Right renal pelvis (tissue), 4 donors: Measurements from ENCODE around the gene NUAK2. TPM values are rescaled to one million over a fixed set of nuclear protein-coding genes. Genes with fewer than 3 reads are reported as not detected.
A peak's percentile ranks its signal among the peaks of the same experiment; 100 is the strongest.
"Not testable (repeated sequence)": the region's sequence is repeated elsewhere in the genome, so short reads cannot be mapped to it uniquely, and the experiment has no call there.

Experiments used
- DNase-seq, 4 donors: peaks; one replicate each; pipeline ENCODE4 v3.0.0-alpha.2; 2013; ENCODE audit warnings: low read depth in 4 of 4, low spot score in 3 of 4, missing footprints in 1 of 4
- polyA plus RNA-seq, 4 donors: library from polyadenylated mRNA; unstranded; fragments of 120-200 nt; gene quantifications; one replicate each; pipeline ENCODE4 v1.2.1, GENCODE V29; 2013; ENCODE audit not compliant: insufficient read length in 4 of 4

The NUAK2 gene
- polyA plus RNA-seq, 4 donors: 7.6 to 12.5 (median 11.1) TPM

DNA sequence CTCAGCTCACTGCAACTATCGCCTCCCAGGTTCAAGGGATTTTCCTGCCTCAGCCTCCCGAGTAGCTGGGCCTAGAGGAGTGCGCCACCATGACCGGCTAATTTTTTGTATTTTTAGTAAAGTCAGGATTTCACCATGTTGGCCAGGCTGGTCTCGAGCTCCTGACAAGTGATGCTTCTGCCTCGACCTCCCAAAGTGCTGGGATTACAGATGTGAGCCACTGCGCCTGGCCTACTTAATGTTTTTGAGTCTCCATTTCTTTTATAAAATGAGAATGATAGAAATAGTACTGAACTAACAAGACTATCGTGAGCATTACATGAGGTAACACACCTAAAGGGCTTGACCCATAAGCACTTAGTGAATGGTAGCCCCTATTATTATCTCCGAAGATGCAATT, 21.4 kb downstream of the NUAK2 start:
- no peak for DNase-seq

DNA sequence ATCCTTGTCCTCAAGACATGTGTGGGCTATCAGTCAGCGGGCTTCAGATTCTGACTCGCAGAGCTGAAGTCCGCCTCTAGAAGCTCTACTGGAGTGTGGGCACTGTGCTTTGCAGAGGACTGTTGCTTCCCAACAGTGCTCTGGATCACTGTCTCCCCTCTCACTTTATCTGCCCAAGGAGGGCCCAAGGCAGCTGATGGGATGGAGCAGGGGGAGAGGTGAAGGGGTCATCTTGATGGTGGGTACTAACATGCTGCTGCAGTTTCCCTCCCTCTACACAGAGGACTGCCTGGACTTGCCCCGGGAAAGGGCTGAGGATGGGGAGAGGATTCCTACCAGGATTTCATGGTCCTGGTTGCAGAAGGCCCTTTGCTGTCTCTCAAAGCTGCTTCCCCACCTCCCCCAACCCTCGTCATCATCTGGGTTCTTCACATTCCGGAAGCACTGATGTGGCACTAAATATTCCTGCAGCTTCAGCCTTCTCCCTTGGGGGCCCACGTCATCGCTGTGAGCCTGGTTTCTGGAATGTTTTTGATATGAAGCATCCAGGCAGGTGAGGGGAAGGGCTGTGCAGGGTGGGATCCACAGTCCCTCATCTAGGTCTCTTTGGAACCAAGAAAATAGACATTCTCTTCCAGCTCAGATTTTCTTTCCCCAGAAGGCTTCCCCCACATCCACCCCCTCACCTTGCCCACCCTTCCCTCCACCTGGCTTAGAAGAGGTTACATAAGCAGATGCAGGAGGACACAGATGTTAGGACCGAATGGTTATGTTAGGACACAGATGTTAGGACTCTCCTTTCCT, 23.2 kb downstream of the NUAK2 start:
- peak in 3 of 4 donors; percentile 74 to 85 (median 78) for DNase-seq

DNA sequence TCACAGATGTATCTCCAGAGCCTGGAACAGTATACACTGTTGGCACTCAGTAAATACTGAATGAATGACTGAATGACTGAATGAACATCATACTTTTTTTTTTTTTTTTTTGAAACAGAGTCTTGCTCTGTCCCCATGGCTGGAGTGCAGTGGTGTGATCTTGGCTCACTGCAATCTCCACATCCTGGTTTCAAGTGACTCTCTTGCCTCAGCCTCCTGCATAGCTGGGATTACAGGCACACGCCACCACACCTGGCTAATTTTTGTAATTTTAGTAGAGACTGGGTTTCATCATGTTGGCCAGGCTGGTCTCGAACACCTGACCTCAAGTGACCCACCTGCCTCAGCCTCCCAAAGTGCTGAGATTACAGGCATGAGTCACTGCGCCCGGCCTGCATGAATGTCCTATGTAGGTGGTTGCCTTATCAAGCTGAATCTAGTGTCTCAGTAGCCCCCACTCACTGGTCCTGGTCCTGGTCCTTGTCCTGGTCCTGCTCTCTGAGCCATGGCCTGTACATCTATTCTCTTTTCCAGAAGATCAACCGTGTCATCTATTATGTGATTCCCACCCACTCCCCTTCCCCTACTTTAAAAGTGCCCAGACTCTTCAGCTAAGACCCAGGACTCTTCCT, 23.9 kb downstream of the NUAK2 start:
- not testable (repeated sequence) for DNase-seq

DNA sequence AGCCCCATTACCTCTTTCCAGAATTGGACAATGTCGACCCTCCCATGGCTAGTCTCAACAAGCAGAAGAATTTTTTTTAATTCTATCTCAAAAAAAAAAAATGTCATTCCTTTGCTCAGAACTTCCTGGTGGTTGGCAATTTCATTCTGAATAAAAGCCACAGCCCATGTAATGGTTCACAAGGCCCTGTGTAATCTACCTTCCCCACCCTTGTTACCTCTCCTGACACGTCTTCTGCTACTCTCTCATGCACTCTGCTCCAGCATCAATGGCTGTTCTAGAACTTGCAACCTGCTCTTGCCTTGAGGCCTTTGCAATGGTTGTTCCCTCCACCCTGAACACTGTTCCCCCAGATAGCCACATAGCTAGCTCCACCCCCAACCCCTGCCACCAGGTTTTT, 25.4 kb downstream of the NUAK2 start:
- no peak for DNase-seq

DNA sequence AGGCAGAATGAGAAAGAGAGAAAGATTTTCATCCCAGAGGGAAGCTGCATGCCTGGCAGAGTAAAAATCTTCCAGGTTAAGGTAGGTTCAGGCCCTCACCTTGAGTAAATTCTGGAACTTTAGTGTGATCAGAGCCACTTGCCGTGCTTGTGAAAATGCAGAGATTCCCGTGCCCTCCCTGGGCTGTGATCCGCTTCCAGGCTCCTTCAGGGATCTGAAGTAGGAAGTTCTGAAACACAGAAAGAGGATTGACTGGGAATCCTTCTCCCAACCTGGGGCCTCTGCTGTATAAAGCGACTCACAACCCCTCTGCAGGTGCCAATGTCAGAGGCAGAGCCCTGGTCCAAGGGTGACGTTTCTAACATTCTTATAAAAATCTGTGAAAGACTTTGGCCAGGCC, 26.6 kb downstream of the NUAK2 start:
- no peak for DNase-seq

DNA sequence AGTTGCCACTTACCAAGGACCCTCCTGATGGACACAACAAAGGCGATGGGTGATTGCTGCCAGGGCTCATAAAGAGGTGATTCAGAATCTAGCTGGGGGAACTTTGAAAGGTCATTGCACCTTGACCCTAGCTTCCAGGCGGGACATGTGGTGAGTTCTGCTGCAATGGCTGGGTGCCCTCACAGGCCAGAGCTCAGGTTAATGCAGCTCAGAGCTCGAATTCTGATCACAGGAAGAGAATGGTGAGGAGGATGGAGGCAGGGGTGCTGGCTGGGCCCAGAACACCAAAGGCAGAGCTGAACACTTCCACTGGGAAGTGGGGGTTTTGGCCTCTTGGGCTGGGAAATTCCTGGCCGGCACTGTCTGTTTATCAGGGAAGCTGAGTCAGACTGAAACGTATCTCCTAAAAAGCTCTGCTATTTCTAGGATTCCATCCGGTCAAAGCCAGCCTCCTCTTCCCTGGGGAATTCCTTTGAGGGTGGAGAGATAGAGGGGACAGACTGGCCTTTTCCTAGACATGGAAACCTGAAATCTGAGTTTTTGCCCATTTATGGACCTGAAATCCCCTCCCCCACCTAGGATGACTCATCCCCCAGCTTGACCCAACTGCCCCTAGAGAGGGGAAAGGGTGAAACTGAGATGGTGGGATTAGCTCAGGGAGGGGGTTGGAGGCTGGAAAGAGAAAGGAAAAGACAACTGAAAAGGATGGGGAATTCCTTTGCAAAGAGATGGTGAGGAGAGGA, 27.2 kb downstream of the NUAK2 start:
- DNase-seq: no peak

DNA sequence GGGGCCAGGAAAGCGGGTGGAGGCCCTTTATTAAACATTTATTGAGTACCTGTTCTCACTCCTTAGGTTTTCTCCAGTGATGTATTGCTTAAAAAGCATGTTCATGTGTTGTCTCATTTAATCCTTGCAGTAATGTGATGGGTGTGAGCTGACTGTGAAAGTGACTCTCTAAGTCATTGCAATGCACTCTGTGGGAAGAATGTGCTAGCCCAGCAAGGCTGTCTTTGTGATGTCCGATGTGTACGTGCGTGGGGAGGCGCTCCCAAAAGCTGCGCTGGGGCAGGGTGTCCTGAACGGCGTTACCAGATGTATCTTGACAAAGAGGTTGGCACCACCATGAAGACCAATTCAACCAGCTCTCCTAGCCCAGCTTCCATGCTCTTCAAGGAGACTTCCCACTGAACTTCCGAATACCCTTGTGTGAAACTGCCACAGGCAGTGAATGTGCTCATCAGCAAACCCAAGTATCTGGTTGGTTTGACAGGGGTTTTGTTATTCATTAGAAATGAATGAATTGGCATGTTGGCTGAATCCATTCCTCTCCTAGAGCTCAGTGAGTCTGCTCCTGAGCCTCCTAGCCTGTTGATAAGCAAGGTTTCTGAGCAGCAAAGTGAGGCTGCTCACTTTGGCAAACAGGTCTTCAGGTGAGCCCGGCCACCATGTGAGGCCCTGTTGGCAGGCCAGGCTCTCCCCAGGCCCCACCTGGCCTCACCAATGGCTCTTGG, 28.0 kb downstream of the NUAK2 start:
- no peak for DNase-seq

DNA sequence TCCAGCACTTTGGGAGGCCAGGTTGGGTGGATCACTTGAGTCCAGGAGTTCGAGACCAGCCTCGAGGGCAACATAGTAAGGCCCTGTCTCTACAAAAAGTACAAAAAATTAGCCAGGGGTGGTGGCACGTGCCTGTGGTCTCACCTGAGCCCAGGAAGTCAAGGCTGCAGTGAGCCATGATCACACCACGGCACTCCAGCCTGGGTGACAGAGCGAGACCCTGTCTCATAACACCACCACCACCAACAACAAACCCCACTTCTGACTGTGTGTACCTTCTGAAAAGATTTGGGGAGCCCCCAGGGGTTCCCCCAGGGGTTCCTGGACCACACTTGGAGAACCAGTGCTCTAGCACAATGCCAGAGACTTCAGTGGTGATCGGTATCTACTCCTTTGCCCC, 29.9 kb downstream of the NUAK2 start:
- no peak for DNase-seq

DNA sequence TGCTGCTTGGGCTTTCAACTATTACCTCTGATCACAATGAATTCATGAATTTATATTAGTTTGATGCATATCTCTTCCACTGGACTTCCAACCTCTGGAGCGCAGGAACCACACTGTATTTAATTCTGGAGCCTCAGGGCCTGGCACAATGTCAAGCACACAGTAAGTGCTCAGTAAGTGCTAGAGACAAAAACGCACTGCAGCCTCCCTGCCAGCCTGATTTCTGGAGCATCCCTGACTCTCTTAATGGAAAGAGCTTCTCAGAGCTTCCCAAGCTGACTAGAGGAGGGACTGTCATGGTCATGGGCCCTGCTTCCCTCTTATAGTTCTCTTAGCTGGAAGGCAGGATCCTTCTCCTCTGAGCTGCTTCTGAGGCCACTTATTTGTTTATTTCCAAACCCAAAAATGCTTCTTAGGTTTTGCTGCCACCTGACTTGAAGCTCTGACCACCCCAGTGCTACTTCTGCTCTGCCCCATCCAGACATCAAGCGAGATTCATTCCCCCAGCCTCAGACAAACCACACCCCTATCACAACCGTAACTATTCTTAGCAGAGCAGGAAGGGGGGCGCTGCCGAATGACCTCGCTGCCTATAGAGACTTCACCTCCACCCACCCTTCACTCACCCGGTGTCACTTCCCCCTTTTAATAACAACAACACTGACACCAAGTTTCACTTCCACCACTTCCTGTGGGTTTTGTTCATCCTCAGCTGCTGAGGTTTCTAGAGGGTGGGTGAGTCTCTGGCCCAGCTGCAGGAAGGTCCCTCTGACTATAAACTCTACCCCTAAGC, 33.6 kb downstream of the NUAK2 start:
- no peak for DNase-seq

DNA sequence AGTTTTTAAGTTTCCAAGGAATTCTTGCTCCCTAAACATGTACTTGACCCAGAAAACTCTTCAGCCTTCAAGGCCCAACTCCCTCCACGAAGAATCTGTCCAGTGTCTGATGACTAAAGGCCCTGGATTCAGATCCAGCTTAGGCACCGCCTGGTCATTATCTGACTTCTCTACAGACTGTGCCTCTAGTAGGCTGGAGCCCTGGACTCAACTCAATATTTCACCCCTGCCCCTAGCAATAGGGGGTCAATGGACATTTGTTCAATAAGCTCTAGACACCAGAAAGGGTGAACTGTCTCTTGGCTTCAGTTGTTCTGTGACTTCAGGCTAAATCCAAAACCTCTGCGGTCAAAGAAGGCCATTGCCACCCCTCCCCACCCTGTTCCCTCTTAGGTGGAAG, 34.5 kb downstream of the NUAK2 start:
- DNase-seq: no peak

DNA sequence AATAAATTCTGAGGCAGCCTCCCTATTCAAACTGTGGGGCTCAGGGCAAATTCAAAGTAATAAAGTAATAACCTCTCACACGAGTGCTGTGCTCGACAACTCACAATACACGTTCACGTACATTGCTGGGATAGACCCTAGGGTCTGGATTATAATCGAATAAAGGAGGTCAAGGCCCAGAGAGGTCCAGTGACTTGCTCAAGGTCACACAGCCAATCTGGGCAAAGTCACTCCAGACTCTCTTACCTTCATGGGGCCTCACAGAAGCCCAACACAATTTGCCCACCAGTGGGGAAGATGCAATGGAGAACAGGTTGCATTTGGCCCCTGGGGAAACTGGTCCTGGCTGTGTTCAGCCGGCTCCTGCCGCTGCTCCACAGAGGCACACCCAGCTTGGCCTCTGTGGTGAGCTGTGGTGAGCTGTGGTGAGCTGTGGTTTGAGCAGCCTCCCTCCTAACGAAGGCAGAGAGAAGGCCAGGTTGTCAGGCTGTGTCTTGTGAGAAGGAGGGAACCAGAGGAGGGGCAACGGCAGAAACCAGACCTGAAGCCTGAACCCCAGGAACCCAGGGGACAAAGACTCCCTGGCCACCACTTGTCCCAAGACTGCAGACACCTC, 35.1 kb downstream of the NUAK2 start:
- no peak for DNase-seq

DNA sequence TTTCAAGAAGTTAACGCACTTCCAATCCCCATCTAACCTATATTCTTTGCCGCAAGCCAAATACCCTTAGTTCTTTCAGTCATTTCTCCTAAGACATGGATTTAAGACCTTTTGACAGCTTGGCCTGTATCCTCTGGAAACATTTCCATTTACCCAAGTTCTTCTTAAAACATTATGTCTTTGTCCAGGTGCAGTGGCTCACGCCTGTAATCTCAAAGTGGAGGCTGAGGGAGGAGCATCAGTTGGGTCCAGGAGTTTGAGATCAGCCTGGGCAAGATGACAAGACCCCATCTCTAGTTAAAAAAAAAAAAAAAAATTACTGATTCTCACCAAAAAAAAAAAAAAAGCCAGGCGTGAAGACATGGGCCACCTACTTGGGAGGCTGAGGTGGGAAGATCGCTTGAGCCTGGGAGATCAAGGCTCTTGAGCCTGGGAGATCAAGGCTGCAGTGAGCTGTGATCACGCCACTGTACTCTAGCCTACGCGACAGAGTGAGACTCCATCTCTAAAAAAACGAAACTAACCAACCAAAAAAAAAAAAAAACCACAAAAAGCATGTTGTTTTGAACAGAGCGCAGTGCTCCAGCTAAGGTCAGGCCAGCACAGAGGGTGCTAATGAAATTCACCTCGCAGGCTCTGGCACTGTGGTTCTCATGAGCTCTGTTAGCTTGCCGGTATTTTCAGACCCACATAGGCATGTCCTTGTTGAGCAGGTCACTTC, 36.0 kb downstream of the NUAK2 start:
- no peak for DNase-seq

DNA sequence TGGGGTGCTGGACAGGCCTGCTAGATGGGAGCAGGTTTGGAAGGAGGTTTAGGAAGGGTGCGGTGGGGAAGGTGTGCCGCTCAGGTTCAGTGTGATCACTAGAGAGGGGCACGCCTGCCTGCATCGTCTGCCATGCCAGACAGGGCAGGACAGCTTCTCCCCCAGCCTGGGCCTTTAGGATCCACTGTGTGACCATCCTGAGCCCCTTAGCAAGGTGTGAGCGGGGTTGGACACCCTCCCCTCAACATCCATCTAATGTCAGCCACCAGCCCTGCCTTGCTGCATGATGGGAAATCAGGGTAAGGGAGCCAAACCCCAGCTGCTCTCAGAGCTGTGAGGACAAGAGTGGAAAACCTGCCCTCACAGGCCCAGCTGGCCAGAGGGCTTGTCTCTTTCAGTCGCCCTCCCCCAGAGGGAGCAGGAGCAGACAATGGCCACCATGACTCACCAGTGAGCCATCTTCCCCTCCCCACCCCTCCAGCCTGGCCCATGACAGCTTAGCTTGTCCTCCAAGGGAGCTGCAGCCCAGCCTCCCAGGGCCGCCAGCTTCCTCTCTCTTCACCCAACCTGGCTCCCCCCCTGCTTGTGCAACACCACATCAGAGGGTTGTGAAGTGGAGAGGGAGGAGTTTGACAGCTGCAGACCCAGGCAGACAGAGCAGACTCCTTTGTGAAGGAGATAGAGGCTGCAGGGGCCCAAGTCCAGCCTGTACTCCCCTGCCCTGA, 37.0 kb downstream of the NUAK2 start:
- no peak for DNase-seq

DNA sequence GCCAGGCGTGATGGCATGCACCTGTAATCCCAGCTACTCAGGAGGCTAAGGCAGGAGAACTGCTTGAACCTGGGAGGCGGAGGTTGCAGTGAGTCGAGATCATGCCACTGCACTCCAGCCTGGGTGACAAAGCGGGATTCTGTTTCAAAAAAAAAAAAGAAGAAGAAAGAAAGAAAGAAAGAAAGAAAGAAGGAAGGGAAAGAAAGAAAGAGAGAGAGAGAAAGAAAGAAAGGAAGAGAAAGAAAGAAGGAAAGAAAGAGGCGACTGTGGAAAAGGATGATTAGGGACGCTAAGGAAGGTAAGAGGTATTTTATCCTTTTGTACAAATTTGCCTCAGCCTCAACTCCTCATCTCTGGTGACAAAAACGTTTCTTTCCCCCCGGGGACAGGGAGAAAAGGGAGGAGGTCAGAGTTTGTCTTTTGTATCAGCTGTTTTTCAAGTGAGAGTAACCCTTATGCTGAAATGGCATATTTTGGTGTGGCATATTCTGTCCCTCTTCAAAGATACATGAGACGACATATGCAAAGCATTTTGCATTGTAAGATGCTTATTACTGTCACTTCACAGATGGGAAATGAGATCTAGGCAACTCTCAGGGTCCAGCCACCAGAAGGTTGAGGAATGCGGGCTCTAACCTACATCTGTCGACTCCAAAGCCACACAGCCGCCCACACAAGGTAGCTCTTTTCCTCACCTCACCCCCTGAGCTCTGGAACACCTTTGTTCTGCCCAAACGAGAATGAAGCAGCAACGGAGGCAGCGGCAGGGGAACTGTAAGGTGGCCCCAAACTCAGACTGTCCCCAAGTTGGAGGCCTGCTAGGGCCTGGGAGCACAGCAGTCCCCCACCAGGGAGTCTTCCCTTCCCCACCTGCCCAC, 38.0 kb downstream of the NUAK2 start:
- DNase-seq: no peak

DNA sequence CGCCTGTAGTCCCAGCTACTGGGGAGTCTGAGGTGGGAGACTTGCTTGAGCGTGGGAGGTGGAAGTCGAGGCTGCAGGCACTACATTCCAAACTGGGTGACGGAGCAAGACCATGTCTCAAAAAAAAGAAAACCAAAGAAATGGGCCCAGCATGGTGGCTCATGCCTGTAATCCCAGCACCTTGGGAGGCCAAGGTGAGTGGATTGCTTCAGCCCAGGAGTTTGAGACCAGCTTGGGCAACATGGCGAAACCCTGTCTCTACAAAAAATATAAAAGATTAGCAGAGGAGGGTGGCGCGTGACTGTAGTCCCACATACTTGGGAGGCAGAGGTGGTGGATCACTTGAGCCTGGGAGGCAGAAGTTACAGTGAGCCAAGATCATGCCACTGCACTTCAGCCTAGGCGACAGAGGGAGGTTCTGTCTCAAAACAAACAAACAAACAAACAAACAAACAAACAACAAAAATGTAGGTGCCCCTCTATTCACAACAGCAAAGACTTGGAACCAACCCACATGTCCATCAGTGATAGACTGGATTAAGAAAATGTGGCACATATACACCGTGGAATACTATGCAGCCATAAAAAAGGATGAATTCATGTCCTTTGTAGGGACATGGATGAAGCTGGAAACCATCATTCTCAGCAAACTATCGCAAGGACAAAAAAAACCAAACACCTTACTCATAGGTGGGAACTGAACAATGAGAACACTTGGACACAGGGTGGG, 40.7 kb downstream of the NUAK2 start:
- not testable (repeated sequence) for DNase-seq

DNA sequence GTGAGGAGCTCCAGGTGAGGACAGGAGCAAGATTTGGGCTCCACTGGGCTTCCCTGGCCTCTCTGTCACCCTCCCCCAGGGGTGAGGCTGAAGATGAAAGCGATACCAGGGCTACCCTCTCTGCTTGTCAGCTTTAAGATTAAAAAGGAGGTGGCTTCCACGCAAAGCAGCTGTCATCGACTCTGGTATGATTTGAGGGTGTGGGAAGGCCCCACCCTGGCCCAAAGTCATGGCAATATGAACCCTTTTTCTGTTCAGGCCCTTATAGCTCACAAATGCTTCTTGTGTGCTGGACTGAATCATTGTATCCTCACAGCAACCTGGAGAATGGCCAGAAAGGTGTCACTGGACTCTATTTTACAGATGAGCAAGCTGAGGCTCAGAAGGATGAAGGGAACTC, 41.6 kb downstream of the NUAK2 start:
- DNase-seq: no peak

DNA sequence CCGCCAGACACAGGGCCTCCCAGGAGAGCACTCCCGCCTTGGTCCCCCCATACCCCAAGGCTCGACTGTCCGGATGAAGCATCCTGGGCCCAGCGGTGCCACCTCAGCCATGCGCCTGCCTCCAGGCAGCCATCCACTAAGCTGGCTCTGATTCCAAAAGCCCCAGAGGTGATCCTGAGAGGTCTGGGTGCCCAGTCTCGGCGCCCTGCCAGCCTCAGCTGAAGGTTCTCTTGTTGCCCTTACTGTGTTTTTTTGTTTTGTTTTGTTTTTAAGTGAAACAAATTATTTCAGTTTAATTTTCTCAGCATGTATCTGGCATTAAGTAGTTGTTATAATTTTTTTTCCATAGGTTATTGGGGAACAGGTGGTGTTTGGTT, 44.9 kb downstream of the NUAK2 start:
- DNase-seq: no peak
